Peyer's patch (tissue), 4 donors: Measurements from ENCODE around the gene IRF1.

Experiments
- POLR2A ChIP-seq, 2 donors: fragments of 450-650 bp; IDR thresholded peaks; one replicate each; pipeline ENCODE4 v1.5.1; 2017; ENCODE audit warnings: antibody characterized with exemption in 2 of 2, mild to moderate bottlenecking in 2 of 2, moderate library complexity in 2 of 2
- TF ChIP-seq, protein P1 (sequence below), 6 experiments: fragments of 450-650 bp in 4 of 6; fragments of 200-600 bp in 2 of 6; sonication (generic) in 1 of 6; IDR thresholded peaks; one replicate each; pipeline ENCODE4 v1.5.1; 2017 to 2019; ENCODE audit warnings: antibody characterized with exemption in 6 of 6, mild to moderate bottlenecking in 3 of 6, moderate library complexity in 1 of 6

DNA sequence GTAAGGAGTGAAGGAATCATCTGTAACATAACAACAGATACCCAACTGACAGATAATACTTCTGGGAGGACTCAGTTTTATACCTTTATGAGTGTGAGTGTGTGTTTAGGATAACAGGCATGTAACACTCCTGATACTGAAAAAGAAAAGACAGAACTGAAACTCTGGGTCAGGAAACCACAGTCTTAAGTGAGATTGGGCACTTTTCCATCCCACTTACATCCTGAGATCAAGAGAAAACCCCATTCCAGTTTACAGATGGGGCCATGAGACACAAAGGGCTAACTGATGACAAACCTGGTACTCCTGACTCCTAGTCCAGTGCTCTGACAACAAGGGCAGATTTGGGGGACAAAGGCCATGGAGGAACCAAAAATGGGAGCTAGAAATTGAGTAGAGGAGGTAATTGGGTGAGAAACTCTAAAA, 34.7 kb upstream of the IRF1 start:
- TF ChIP-seq, protein P1, sequence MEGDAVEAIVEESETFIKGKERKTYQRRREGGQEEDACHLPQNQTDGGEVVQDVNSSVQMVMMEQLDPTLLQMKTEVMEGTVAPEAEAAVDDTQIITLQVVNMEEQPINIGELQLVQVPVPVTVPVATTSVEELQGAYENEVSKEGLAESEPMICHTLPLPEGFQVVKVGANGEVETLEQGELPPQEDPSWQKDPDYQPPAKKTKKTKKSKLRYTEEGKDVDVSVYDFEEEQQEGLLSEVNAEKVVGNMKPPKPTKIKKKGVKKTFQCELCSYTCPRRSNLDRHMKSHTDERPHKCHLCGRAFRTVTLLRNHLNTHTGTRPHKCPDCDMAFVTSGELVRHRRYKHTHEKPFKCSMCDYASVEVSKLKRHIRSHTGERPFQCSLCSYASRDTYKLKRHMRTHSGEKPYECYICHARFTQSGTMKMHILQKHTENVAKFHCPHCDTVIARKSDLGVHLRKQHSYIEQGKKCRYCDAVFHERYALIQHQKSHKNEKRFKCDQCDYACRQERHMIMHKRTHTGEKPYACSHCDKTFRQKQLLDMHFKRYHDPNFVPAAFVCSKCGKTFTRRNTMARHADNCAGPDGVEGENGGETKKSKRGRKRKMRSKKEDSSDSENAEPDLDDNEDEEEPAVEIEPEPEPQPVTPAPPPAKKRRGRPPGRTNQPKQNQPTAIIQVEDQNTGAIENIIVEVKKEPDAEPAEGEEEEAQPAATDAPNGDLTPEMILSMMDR (IDR thresholded peaks at IDR 0.05) = no peak
- no peak for TF ChIP-seq POLR2A (IDR thresholded peaks at IDR 0.05)
